RKO (cell line): ENCODE data around the gene ZNF189.
A peak's percentile ranks its signal among the peaks of the same experiment; 100 is the strongest.

ENCODE experiments used
- DNase-seq: peaks from one replicate; pipeline ENCODE4 v3.0.0-alpha.2; 2016; ENCODE audit warnings: low spot score

The ZNF189 gene

DNA sequence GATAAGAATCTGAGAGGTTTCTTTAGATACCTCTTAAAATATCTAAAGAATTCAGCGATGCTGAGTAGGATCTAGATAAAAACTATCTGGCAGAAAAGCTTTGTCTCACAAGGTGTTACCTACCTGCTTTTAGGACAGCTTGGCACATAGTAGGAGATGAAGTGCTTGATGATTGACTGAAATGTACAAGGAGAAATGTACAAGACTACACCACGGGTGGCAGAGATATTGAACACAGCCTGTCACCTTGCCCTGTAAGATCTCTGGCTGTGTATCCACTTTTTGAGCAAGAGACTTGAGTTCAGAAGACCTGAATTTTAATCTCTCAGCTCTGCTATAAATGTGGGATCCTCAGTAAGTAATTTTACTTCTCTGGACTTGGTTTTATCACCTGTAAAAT, 21.2 kb downstream of the ZNF189 start:
- DNase-seq = no peak

DNA sequence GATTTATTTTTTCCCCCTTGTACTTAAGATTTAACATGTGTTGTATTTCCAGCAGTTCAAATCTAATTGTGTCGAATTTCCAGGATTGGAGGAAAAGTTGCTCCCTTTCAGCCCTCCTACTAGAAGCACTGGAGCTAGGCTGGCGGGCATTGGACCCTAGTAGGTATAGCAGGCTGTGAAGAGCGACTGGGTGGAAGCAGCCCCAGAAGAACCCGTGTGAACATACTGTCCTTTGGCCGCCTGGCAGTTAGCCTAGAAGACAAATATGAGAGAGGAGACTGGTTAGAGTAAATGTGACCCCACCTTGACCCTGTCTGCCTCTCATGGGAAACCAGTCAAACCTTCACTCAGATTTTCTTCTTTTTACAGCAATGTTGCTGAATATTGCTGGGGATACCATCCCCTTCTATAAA, 23.0 kb downstream of the ZNF189 start:
- no peak for DNase-seq

- DNase-seq = no peak
Observed at GRCh38 chr9:101427358-101427757, 28.7 kb downstream of the ZNF189 start.

DNA sequence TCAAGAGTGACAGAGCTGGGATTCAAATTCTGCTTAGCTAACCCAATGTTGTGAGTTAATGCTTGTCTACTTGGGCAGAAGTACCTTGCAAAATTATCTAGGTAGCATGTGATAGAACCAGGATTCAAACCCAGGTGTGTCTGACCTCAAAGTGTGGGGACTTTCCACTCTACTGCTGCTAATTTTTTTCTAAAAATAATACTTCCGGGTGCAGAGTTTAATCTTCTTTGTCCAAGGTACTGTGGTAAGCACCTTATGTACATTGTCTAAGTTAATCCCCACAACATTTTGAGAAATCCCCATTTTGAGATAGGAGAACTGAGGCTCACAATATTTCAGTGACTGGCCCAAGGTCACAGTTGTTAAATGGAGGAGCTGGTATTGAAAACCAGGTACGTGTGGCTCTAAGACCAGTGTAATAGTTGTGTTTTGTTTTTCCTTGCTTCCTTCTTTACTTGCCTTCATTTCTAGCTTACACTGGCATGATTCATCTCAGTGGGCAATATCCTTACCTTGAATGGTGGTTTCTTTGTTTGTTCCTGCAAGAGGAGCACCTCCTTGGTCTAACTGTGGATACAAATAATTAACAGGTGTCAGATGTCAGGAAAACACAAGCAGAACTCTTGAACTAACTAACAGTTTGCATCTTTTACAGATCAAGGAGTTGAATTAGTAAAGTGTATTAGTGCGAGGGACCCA, 29.5 kb downstream of the ZNF189 start:
- DNase-seq = no peak

DNA sequence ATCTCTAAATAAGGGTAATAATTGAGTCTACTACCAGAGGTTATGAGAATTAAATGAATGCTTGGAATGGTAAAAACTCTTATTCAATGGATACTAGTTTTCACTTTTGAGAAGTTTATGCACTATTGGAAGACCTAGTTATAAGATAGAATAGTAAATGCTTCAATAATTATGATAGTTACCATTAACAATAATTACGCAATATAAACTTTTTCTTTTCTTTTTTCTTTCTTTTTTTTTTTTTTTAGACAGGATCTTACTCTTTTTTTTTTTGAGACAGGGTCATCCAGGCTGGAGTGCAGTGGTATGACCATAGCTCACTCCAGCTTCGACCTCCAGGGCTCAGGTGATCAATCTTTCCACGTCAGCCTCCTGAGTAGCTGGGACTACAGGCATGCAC, 30.3 kb downstream of the ZNF189 start:
- DNase-seq = no peak

GRCh38 chr9:101429736-101430135, 31.1 kb downstream of the ZNF189 start:
- no peak for DNase-seq

DNA sequence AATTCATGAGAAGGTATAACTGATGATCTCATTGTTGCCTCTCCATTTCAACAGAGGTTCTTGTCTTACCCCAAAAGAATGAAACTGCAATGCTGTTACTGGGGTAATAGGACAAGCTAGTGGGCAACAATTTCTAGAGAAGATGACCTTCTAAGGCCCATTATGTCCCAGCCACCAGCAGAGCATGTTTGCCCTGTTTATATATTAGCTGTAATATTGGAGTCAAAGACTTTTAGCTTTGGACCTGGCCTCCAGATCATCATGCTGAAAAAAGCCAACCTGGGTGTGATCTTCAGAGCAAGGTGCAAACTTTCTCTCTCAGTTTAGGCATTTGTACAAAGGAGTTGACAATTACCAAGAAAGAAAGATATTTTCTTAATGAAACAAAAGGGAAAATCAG, 33.5 kb downstream of the ZNF189 start:
- no peak for DNase-seq

- no peak for DNase-seq
Observed at GRCh38 chr9:101432740-101433139, 34.1 kb downstream of the ZNF189 start.

- no peak for DNase-seq
Observed at GRCh38 chr9:101433229-101433628, 34.6 kb downstream of the ZNF189 start.

DNA sequence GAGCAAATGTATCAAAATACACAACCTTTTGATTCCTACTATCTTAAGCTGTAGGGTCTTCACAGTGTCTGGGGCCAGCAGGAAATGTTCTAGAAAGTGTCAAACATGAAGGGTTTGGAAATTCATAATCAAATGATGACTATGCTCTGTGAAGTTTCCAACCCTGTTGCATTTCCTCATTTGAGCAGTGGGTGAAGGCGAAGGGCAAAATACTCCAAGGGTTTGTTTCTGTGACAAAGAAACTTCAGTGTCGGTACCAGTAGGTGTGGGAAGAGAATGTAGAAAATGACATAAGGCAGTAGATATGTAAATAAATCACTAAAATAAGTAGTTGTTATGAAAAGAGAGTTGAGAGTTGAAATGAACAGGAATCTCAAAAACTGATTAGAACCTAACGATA, 36.3 kb downstream of the ZNF189 start:
- no peak for DNase-seq

- no peak for DNase-seq
Observed at GRCh38 chr9:101435601-101436079, 37.0 kb downstream of the ZNF189 start, which contains the start of gene ALDOB. Gene ALDOB, minus strand, starts transcription at chr9:101435774. Its CDS starts 4,887 bp downstream, at chr9:101430887.

GRCh38 chr9:101437806-101438232, 39.2 kb downstream of the ZNF189 start:
- no peak for DNase-seq

GRCh38 chr9:101438523-101438922, 39.9 kb downstream of the ZNF189 start:
- DNase-seq = no peak

GRCh38 chr9:101440714-101441230, 42.1 kb downstream of the ZNF189 start:
- DNase-seq = no peak

- DNase-seq = no peak
Observed at GRCh38 chr9:101442318-101442717, 43.7 kb downstream of the ZNF189 start.

GRCh38 chr9:101442736-101443135, 44.1 kb downstream of the ZNF189 start:
- DNase-seq = no peak

- no peak for DNase-seq
Observed at GRCh38 chr9:101443364-101443771, 44.7 kb downstream of the ZNF189 start.

GRCh38 chr9:101445353-101446029, 46.8 kb downstream of the ZNF189 start:
- no peak for DNase-seq

- no peak for DNase-seq
Observed at GRCh38 chr9:101446732-101447131, 48.1 kb downstream of the ZNF189 start.

DNA sequence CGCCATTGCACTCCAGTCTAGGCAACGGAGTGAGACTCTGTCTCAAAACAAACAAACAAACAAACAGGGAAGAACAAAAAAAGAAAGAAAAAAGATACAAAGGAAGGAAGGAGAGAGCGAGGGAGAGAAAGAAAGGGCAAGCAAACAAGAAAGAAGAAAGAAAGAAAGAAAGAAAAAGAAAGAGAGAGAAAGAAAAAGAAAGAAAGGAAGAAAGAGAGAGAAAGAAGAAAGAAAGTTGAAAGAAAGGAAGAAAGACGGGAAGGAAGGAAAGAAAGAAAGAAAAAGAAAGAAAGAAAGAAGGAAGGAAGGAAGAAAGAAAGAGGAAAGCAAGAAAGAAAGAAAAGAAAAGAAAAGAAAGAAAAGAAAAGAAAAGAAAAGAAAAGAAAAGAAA, 50.0 kb downstream of the ZNF189 start:
- DNase-seq = no peak

- peak; percentile 83 for DNase-seq
Observed at GRCh38 chr9:101449071-101449721, 50.5 kb downstream of the ZNF189 start.

- DNase-seq = no peak
Observed at GRCh38 chr9:101450931-101451330, 52.3 kb downstream of the ZNF189 start.

GRCh38 chr9:101451498-101451897, 52.8 kb downstream of the ZNF189 start:
- no peak for DNase-seq
